Thoracic aorta (tissue), 2 donors: ENCODE data around the gene EVPL. TPM values are rescaled to one million over a fixed set of nuclear protein-coding genes. Genes with fewer than 3 reads are reported as not detected.

Experiments
- ATAC-seq: fragments of 150-250 bp; one replicate; pipeline ENCODE4 v1.8.0; 2017; ENCODE audit warnings: low read depth; ENCODE audit not compliant: insufficient number of reproducible peaks, low FRiP score
- DNase-seq: peaks from one replicate; pipeline ENCODE4 v3.0.0-alpha.2; 2020; ENCODE audit warnings: low spot score
- H3K27ac ChIP-seq, 2 donors: fragments of 200-600 bp; sonication (generic); 1 replicate in 1 of 2; 2 replicates in 1 of 2; pipeline ENCODE4 v1.5.1; 2016; ENCODE audit warnings: mild to moderate bottlenecking in 2 of 2, moderate library complexity in 2 of 2
- H3K27me3 ChIP-seq: fragments of 200-600 bp; sonication (generic); replicated peaks from 2 replicates; pipeline ENCODE4 v1.6.0; 2016; ENCODE audit warnings: mild to moderate bottlenecking; ENCODE audit not compliant: insufficient read depth
- H3K36me3 ChIP-seq: fragments of 200-600 bp; sonication (generic); one replicate; pipeline ENCODE4 v1.5.1; 2016
- H3K4me1 ChIP-seq, 2 donors: fragments of 200-600 bp; sonication (generic); 1 replicate in 1 of 2; 2 replicates in 1 of 2; pipeline versions ENCODE4 v1.5.1 to v1.6.0; 2016; ENCODE audit warnings: low read depth in 2 of 2, mild to moderate bottlenecking in 1 of 2; ENCODE audit not compliant: control insufficient read depth in 1 of 2
- H3K4me3 ChIP-seq: fragments of 200-600 bp; sonication (generic); 2 replicates; pipeline ENCODE4 v1.5.1; 2016; ENCODE audit warnings: mild to moderate bottlenecking
- H3K9me3 ChIP-seq: fragments of 200-600 bp; sonication (generic); 2 replicates; pipeline ENCODE4 v1.5.1; 2016
- CTCF ChIP-seq: fragments of 200-600 bp; sonication (generic); IDR thresholded peaks from one replicate; pipeline ENCODE4 v1.5.1; 2019; ENCODE audit warnings: antibody characterized with exemption
- total RNA-seq, 2 donors: library from RNA; depleted of rRNA; stranded (reverse); fragments of >200 nt; gene quantifications; one replicate each; pipeline versions ENCODE4 v1.1.0 to v1.2.3, GENCODE V29; 2016

EVPL gene
- 1 to 10 TPM; 1.4 to 1.6 TPM for total RNA-seq

DNA sequence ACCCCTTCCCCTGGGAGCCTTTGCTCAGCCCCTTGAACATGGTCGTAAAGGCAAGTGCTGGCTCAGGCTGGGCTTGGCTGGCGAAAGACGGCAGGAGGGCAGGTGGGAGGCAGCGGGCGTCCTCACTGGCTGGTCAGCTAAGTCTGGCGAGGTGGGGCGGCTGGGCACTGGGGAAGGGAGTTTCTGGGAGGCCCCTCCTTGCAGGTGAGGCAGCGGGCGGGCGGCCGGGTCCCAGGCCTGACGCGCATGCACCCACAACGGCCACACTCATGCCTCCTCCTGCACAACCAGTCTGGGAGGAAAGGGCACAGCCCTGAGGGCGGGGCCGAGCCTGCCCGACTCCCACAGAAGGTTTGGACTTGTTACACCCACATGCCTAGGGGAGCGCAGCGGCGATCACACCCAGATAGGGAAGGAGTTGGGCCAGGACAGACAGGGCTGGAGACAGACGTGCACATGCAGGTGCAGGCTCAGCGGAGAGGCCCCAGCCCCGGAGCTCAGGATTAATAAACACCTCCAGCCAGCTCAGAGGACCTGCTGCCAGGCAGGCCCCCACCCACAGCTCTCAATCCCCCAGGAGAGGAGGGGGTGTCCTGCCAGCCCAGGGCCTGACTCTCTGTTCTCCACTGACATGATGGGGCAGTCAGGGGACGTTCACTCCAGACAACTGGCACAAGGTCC, at the start of gene EVPL:
Gene EVPL (minus strand): TSS at position 148 of the 681 bp plus-strand sequence. CDS start 108 bp downstream, at position 40.
- DNase-seq (no peak), ATAC-seq (no peak)
- H3K4me1 ChIP-seq, result no peaks in the 10 kb centered on the region
- H3K9me3 ChIP-seq, result no peaks in the 10 kb centered on the region
- H3K27me3 ChIP-seq, result no peaks in the 10 kb centered on the region
- no peak within 1 kb of the TSS for H3K4me3 ChIP-seq
- H3K27ac ChIP-seq, result no peak within 1 kb of the TSS
- no peak for TF ChIP-seq CTCF
- no peaks in the 10 kb centered on the region for H3K36me3 ChIP-seq

DNA sequence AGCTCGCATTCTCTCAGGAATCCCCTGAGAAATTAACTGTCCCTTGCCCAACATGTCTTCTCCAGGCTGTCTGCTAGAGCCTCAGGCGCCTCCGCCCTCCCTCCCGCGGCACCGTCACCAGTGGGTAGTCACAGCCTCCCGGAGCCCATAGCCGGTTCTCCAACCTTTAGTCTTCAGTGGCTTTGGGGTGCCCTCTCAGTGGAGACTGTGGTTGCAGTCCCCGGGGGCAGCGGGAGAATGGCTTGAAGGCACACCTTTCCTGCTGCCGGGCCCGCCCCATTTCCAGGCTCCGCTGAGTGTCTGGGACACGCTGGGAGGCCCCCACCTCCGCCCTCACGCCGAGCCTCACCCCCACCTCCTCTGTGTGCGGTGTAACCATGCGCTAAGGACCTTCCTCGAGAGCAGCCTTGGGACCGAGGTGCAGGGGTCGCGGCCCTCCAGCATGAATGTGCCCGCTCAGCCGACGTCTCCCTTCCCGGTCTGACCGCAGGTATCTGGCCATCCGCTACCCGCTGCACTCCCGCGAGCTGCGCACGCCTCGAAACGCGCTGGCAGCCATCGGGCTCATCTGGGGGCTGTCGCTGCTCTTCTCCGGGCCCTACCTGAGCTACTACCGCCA, 49.1 kb upstream of the EVPL start:
- Histone ChIP-seq H3K27me3 (peaks cover 13% of the 10 kb centered on the region), H3K36me3 (no peaks in the 10 kb centered on the region), H3K9me3 (no peaks in the 10 kb centered on the region), H3K4me1 (peaks cover 9 to 43% of the 10 kb centered on the region in 2 donors), H3K4me3 (peak overlapping the region; percentile 27), H3K27ac (no peak overlapping the region)
- no peak for TF ChIP-seq CTCF
- DNase-seq (no peak), ATAC-seq (no peak)

GRCh38 chr17:76075364-76076145, 48.4 kb upstream of the EVPL start:
- H3K9me3 ChIP-seq, result no peaks in the 10 kb centered on the region
- no peak for DNase-seq

GRCh38 chr17:76074390-76075363, 47.6 kb upstream of the EVPL start, which contains the start of gene GALR2:
TSS of gene GALR2 (plus strand) at chr17:76074781. CDS start at chr17:76074884, 103 bp downstream.
- DNase-seq, result no peak
- no peaks in the 10 kb centered on the region for H3K9me3 ChIP-seq
- no peak for ATAC-seq
- H3K4me3 ChIP-seq, result peak within 1 kb of the TSS; percentile 42
- H3K4me1 ChIP-seq, result peaks cover 19 to 54% of the 10 kb centered on the region in 2 donors
- H3K36me3 ChIP-seq, result no peaks in the 10 kb centered on the region
- H3K27ac ChIP-seq, result peak within 1 kb of the TSS in 1 of 2 donors; percentile 34
- H3K27me3 ChIP-seq, result peaks cover 13% of the 10 kb centered on the region
- no peak for TF ChIP-seq CTCF

More at GRCh38 chr17:76075364-76076145, 48.4 kb upstream of the EVPL start:
- Histone ChIP-seq H3K4me3 (peak overlapping the region; percentile 42), H3K4me1 (peaks cover 15 to 50% of the 10 kb centered on the region in 2 donors), H3K36me3 (no peaks in the 10 kb centered on the region), H3K27ac (peak overlapping the region in 1 of 2 donors; percentile 34), H3K27me3 (peaks cover 13% of the 10 kb centered on the region)
- no peak for TF ChIP-seq CTCF
- no peak for ATAC-seq
